Raji (cell line): ENCODE results near the gene RALGAPA2.

Experiments
- POLR2A ChIP-seq: IDR thresholded peaks from 2 replicates; pipeline ENCODE4 v1.6.1; 2011; ENCODE audit warnings: low read depth, low read length, control low read depth; ENCODE audit not compliant: insufficient read depth

RALGAPA2 gene

DNA sequence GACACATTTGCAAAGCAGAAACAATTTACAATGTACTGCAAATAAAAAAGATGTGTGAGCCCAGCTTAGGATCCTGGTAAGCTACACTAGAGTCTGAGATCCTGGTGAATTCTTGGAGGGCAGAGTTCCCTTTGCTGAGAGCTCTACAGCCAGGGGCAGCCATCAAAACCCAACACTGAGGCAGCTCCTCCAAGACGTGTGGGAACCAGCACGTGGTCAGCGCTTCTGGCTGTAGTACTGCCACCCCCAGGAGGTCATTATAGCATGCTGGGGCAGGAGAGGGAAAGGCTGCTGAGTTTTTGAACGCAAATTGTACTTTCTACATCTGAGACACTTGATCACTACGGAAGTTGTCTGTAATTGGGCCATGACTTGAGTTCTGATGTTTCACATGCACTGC is 213.0 kb downstream of the RALGAPA2 start:
- no peak for TF ChIP-seq POLR2A

DNA sequence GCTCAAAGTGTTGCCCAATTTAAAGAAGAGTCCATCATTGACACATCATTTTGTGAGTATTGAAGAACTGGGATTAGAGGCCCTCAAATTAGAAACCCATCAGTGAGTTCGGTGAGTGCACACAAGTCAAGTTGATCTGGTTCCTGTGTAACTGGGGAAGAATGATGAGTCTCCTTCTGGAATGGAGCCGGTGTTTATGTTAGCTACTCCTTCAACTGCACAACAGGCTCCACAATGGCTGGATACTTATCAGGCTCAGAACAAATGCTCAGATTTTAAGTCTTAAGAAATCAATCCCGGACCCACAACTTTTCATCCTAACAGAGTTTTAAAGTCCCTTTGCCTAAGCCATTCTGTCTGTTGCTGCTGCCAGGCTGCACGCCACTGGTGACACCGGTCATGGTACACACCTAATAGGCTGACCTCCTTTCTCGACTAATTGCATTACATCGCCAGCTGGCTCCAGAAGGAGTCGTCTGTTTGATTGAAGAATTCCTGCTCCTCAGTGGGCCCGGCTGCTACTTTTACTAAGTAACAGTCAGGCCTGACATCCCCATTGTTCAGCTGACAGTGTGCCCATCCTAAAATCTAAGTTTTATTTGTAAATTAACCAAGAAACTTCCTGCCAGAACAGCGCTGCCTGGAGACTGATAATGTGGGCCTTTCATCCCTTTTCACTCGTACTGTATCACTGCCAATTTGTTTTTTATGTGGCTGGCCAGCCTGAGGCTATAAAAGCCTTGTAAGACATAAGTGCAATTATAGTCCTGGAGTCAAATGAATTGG is 214.2 kb downstream of the RALGAPA2 start:
- TF ChIP-seq POLR2A = no peak

DNA sequence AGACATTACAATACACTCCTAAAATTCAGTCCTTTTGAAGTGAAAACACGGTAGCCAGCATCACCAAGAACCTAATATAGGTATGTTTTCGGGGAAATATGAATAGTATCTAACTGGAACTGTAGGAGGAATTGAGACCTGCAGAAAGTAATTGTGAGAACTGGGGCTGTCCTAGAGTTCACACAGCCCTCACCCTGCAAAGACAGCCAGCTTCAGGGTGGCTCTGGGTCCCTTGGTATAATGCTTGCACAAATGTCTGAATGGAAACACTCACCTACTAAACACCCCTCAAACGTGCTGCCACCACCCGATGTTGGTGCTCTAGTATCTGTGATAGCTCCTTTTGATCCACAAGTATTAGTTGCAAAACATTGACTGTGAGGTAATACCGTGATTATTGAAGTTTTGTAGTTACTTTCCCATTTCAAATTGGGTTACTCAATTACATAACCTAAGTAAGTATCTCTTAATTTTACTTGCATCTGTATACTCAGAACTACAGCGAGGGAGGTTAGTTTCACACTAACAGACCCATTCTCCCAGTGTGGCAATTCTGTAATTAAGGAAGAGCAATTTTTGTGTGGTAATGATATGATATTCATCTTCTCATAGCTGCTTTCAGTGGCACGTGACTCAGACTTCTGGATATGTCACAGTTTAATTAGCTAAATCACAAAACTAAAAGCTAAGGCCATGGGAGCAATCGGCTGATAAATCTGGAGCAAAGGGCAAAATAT is 215.0 kb downstream of the RALGAPA2 start:
- TF ChIP-seq POLR2A = no peak

DNA sequence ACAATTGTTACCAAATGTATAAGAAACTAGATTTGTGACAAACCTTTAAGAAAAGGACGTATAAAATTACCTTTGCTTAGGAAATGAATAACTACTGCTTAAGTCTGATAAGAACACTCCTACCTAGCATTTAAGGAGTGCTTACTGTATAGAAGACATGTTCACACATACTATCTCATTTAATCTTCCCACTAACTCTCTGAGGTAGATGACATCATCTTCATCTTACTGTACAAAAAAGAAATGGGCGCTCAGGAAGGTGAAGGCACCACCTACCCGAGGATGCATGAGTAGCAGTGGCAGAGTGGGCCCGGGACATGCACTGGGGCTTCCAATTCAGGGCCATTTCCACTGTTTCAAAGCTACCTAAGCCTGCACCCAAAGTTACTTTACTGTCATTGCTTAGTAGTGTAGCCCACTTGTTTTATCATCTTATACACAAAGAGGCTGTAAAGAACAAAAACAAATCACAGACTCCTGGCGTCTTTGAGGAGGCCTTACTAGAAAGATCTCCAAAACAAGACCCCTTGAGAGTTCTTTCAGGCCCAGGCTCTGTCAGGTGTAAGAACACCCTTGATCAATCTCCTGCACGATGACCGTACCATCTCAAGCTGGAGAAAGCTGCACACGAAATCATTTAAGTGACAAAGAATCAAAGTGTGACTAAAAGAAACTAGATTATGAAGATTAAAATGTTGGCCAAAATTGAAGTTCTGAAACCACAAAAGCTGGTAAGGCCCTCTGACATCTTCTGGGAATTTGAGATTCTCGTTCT is 216.5 kb downstream of the RALGAPA2 start:
- no peak for TF ChIP-seq POLR2A

DNA sequence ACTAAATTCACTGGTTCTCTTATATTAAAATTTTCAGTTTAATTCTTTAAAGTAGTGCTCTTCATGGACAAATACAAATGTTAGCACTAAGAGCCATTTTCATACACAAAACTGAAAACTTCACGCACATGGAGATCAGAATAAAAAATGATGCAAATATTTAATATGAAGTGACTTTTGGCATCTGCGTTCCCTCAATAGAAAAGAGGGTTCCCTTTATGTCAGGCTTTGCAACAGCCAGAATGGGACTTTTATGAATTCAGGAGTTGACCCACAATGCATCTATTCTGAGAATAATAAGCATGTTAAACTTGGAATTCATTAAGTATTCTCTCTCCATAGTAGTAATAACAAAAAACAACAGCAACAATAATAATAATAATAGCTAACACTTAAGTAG is 218.7 kb downstream of the RALGAPA2 start:
- TF ChIP-seq POLR2A = no peak

DNA sequence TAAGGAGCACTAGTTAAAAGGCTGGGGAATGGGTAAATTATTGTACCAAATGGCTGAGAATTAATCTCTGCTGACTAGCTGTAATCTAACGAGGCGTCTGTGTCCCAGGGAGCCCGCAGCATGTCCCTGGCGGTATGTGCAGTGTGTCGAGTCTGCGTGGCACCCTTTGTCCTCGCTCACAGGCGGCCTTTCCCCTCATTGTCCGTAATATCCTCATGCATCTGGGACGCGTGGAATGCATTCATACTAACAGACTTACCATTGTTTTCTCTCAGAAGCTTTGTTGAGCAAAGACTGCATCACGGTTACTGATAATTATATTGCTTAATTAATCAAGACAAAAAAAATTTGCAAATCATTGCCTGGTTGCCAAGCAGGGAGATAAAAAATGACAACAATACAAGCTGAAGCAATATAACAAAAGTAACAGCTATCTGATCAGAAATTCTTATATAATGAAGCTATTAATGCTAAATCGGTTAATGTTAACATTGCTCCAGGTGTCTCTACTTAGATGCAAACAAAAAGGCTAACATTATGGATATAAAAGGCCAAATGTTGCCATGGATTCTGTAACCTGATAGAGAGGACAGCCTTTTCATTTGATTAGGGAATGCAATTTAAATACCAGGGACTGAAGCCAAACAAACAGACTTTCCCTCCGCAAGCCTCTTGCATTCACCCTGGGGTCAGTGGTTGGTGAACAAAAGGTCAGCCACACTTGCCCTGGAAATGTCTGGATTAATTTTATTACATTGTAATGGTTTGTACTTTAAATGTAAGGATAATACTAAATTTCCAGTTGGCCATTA is 219.7 kb downstream of the RALGAPA2 start:
- no peak for TF ChIP-seq POLR2A

DNA sequence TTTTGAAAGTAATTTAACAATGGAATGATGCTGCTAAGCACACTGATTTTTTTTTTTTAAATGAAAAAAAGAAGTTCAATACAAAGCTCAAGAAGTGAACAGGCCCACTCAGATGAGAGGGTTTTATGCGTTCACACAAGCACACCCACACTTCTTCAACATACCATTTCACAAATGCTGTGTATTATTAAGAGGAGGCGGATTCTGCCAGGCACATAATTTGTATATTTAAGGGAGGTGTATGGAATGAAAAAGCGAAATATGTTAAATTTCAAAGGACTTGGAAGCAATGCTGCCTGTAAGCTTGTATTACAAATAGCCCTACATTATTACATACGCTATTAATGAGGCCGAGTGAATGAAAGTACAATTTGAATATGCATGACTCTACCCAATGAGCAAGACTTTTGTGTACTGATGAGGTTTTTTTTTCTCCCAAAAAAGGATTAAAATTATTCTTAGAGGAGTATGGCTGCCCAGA is 220.6 kb downstream of the RALGAPA2 start:
- no peak for TF ChIP-seq POLR2A

DNA sequence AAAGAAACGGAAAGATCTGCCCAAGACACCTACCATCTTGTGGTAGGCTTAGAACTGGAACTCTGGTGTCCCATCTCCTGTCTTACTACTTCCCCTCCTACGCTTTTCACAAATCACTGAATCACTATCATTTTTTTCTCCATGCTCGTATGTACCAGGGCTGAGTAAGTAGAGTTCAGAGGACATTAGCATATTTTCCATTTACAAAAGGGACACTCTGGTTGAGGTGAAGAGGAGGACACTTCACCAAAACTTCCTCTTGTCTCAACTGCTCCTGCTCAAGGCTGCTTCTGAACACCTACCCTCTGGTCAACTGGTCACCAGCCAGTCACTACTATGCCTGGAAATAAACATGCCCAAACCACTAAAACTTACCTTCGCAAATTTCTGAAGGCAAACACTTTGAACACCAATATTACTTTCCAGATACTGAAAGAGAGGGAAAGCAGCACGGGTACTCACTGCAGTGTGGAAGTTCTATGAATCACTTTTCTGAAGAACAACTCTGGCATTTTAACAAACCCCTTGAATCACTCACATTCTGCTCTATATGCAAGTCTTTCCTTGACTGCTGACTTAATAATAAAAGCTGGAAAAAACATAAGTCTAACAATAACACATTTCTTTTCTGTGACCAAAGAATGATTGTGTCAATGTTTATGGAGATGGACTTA is 221.2 kb downstream of the RALGAPA2 start:
- no peak for TF ChIP-seq POLR2A

DNA sequence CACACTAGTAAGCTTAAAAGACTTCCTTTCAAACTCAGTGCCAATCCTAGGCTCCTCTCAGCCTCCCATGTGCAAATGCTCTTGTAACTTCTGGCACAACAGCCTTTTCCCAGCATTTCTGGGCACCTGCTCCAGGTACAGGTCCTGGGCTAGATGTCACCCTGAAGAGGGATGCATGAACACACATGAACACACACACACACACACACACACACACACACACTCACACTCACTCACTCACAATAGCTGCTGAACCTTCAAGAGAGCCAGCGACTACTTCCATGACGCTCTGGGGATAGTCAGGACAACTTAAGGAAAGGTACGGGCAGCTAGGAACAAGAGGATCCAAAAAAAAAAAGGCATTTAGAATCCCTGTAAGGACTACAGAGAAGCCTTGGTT is 221.8 kb downstream of the RALGAPA2 start:
- TF ChIP-seq POLR2A = no peak

DNA sequence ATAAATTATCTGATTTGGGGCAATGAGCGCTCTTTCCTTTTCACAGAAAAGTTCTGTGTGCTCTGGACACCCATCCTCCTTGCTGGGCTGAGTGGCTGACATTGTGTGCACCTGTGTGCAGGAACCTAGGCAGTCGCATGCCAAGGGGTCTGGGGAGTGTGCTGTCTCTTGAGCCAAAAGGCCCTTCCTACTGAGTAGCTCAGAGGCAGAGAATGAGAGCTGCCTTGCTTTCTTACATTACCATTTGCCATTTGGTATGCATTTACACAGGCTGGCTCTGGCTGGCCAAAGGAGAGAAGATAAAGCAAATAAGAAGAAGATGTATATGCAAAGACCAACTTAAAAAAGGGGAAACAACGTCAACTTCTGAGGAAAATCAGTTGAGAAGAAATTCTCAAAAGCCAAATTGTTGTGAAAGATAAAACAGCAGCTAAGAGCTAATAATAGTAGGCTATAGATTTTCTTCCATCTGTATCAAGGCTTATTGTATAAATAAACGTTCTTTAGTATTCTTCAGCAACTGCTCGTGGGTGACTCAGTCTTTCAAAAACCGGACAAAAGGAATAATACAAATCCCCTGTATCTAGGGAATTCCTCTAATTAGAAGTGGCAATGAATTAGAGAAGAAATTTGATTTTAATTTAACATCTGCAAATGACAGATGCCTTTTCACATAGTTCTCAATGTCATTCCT is 222.6 kb downstream of the RALGAPA2 start:
- TF ChIP-seq POLR2A = no peak

DNA sequence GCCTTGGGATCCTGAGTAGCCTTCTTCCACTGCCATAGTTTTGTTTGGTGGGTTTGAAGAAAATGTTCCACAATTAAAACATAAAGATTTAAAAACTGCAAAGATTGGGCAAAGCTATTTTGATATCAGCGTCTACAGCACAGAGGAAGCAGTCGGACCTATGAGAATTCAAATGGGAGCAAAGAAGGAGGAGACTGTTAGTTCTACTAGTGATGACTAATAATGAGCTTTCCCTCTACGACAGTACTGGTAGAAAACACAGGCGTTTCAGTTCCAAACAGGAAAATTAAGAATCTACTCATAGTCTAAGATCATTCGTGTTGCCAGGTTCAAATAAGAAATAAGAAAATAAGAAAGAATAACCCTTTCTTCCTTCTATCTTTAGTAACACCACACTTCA is 223.4 kb downstream of the RALGAPA2 start:
- no peak for TF ChIP-seq POLR2A

DNA sequence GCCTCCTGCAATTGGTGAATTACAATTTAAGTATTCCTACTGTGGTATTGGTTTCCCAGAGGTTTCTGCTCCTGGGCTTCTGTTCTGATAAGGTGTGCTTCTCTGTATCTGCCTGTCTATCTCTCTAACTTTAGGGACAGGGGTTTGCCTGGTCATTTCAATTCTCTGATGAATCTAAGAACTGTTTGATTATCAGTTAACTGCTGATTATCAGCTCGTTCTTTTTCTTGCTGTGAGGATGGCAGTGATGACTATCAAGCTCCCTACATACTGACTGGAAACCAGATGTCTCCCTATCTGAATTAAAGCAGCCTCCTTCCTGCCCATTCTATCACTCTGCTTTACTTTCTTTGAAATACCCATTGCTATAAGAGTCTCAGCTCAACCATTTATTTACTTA is 224.1 kb downstream of the RALGAPA2 start:
- no peak for TF ChIP-seq POLR2A

DNA sequence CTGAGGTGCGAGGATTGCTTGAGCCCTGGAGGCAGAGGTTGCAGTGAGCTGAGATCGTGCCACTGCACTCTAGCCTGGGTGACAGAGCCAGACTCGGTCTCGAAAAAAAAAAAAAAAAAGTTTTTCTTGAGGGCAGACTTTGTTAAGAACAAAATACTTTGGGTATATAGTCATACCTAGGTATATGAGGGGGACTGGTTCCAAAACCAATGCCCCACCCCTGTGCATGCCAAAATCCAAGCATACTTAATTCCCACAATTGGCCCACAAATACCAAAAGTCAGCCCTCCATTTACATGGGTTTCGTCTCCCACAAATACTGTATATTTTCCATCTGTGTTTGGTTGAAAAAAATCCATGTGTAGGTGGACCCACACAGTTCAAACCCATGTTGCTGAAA is 224.6 kb downstream of the RALGAPA2 start:
- TF ChIP-seq POLR2A = no peak

DNA sequence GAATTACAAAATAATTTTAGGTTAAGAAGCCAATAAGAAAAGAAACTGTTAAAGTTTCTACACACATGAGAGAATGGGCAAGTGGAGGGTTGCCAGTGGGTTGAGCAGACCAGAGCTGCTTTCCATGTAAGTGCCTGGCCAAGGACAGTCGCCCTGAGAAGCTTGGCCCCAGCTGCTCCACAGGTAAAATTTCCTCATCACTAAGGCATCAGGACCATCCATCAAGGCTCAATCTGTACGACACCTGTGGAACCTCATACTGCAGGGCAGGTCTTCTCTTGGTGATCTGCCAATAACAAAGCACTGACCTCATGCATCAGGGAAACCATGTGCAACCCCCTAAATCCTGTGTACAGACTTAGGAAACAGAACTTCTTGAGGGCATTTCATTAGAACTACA is 229.1 kb downstream of the RALGAPA2 start:
- TF ChIP-seq POLR2A = no peak
